GM18505 (cell line): Measurements from ENCODE around the gene SEC11C.

Experiments used
- ATAC-seq: cut with Tn5 transposase; IDR thresholded peaks from one replicate; pipeline ENCODE4 v1.9.1; 2021; ENCODE audit not compliant: unreplicated experiment
- POLR2A ChIP-seq: IDR thresholded peaks from 4 replicates; pipeline ENCODE4 v1.6.1; 2011; ENCODE audit warnings: borderline replicate concordance; ENCODE audit not compliant: insufficient read depth, insufficient read length; ENCODE audit errors: extremely low read depth

SEC11C gene

DNA sequence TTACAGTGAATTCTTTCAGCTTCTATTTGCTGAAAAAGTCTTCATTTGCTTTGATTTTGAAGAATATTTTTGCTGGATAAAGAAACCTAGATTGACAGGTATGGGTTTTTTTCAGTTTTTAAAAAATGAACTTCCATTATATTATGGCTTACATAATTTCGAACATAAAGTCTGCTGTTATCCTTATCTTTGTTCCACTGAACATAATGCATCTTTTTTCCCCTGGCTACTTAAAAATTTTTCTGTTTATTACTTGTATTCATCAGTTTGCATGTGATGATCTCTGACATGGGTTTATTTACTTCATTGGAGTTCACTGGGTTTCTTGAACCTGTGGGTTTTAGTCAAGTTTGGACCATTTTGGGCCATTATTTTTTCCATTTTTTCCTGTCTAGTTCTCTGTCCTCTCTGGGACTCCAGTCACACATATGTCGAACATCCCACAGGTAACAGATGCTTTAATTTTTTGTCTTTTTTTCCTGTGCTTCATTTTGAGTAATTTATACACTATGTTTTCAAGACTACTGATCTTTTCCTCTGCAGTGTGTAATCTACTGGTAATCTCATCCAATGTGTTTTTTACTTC is 33.1 kb downstream of the SEC11C start:
- TF ChIP-seq POLR2A: no peak
- ATAC-seq: no peak

DNA sequence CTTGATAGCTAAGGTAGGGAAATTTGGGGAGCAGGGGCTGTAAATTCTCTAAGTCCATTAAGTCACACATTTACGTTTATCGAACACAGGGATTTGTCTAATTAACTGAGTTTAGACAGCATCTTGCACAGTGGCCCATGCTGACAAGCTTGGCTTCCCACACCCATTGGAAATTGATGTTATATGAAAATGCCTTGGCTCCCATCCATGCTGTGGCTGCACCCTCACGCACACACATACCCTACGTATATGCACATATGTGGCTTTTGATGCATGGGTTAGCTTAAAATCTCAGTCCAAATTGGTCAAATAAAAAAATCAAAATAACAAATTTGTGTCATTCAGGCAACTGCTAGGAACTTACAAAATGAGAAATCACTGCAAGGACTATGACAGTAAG is 37.8 kb downstream of the SEC11C start:
- ATAC-seq: no peak
- TF ChIP-seq POLR2A: no peak

DNA sequence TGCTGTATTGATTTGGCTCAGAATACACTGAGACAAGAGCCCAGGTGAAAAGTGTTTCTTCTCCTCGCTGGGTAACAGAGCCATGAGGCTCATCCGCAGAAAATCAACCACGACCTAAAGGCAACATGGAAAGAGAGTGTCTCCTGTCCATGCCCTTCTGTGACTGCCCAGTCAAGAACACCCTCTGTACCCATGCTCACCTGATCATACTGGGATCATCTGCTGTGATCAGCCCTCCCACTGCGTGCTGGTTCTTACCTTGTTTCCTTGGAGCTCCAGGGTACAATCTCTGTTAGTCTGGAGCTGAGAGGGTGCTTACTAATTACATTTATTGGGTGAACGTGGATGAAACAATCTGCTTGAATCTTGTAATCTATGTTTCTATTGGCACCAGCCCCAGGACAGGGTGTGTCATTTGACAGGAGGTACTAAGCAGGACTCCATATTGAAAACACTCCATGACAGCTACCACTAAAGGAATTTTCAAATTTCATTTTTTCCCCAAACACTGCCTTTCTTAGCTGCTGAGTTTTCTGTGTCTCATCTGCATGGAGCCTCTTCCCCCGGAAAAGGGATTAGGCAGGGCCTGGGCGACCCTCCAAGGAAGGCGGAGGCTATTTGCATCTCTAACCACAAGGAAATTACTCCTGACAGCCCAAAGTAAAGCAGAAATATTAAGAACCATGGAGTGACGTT is 40.6 kb downstream of the SEC11C start:
- TF ChIP-seq POLR2A: no peak
- ATAC-seq: no peak

DNA sequence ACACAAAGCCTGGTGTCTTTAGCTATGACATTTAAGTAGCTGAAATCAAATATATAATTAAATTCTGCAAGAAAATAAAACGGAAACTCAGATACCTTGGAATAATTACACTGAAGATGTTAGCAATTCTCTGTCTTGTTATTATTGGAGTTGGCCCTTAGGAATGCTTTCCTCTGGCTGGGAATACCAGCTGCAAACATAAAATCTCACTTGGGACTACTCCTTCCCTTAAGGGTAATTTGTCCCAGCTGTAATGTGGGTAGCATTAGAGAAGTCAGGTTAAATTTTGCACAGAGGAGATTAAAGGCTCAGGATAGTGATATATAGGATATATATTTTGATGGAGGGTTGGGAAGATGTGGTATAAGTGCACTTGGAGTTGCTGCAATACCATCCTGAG is 43.0 kb downstream of the SEC11C start:
- no peak for TF ChIP-seq POLR2A

DNA sequence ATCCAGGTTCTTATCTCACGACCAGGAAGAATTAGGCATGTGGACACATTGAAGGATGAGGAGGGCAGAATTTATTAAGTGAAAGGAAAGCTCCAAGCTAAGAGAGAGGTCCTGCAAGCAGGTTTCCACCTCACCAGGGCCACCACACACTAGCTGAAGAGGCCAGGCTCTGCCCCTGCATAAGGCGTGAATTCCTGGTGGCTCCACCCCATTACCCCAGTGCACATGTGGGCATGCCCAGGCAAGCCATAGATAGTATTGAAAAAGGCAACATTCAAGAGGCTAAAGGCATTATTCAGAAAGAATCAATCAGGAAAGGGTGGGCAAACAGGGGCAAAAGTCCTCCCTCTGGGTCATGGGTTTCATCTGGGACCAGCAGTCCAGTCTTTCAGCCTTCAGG is 49.3 kb downstream of the SEC11C start:
- no peak for ATAC-seq
- TF ChIP-seq POLR2A: no peak

More for the DNA sequence above, 43.0 kb downstream of the SEC11C start:
- ATAC-seq: no peak

DNA sequence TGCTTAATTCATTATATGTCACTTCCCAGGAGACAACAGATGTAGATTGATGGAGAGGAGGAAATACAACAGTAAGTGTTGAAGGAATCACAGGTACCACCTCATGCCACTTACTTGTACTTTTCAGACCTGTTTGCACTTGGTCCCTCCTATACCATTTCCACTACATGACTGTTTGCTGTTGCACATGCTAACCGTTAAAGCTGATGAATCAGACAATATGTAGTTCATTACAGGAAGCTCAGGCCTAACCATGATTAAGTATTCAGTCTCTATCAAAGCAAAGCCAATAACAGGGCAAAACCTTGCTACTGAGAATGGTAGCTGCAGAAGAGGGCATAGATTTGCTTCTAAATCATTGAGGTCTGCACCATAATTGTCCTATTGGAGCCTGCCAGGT is 50.1 kb downstream of the SEC11C start:
- ATAC-seq: no peak
- no peak for TF ChIP-seq POLR2A

DNA sequence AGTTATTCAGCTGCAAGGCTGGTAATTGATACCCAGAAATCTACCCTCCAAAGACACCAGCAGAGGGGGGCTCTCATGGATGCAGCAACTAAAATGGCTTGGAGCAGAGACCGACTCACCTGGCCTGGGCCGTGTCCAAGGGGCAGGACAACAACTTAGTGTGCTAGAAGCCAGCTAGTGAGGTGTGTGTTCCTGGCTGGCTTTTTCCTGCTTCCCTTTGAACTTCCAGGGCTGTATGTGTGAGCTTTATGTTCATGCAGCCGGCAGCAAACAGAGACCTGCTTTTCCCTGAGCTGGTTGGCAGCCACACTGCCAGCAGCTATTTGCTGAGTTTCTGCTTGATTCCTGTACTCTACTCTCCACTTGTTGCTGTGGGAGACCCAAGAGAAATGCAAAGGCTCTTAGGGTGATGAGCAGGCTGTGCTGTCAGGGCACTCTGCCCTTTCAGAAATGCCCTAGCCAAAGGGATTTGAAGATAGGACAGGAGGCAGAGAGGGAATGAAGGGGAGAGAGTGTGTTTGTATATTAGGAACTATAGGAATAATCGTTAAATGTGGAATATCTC is 56.6 kb downstream of the SEC11C start:
- TF ChIP-seq POLR2A: no peak
- ATAC-seq: no peak

DNA sequence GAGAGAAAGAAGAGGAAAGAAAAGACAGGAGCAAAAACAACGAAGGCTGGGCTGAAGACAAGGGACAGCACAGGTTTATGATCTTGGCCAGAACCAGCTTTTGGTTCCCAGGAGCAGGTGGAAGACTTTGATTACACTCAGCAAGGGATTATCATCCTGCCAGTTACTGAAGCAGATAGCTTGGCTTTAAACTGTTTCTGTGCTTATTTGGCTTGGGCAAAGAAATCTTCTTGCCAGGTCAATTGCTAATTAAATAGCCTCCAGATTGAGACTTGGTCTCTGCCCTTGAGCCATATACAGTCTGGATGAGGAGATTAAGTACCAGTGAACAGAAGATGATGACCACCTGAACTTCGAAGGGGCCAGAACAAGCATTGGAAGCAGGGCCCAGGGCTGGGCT is 58.0 kb downstream of the SEC11C start:
- no peak for TF ChIP-seq POLR2A
- no peak for ATAC-seq

DNA sequence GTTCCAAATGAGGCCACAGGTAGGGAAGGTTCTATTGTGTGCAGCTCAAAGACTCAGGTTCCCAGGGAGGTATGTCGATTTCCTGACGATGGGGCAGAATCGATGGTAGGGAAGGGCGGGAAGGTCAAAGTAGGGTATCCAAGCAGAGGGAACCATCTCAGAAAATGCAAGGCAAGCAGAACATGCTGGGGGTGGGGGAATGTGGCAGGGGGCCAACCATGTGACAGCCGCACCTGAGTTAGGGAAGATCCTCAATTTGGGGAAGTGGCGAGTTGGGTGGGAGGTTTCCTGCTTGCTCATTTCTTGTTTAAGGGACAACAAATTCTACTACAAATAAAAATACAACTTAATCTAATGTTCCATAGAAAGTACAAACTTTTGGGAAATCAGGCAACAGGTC is 58.5 kb downstream of the SEC11C start:
- no peak for ATAC-seq
- TF ChIP-seq POLR2A: no peak

DNA sequence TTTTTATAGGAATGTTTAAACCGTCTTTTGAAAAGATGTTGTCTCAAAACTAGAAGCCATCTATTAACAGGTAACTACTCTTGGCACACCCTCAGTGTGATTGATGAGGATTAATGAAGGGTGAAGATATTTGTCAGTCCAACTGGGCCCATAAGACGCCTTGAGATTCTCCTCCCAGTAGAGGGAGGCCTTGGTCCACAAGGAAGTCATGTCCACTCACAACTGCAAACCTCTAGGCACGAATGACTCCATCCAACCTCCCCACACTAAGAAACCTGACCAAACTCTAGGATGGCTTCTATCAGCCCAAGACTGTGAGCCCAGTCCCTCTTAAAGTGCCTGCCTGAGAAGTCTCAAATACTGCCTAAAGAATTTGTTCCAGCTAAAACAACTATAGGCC is 61.1 kb downstream of the SEC11C start:
- no peak for ATAC-seq
- TF ChIP-seq POLR2A: no peak

DNA sequence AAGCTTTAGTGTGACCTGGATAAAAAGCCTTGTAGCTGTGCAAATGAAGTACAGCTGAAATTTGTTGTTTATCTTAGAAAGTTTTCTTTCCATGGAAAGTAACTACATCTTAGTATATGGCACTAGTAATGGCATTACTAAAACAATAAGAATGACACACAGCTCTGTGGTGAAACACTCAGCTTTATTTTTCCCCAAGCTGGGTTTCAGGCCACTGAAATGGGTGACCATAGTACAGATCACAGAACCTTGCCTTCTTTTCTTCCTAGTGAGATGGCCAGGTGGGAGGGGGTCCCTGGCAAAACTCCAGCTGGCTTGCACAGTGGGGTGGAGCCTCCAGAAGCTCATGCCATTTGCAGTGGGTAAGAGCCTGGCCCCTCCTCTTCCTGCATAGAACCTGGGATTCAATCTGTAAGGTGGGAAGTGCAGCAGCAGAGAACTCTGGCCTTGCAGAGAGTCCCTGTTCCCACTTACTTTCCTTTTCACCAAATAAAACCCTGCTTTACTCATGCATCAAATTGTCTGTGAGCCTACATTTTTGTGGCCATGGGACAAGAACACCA is 62.7 kb downstream of the SEC11C start:
- no peak for ATAC-seq
- TF ChIP-seq POLR2A: no peak

DNA sequence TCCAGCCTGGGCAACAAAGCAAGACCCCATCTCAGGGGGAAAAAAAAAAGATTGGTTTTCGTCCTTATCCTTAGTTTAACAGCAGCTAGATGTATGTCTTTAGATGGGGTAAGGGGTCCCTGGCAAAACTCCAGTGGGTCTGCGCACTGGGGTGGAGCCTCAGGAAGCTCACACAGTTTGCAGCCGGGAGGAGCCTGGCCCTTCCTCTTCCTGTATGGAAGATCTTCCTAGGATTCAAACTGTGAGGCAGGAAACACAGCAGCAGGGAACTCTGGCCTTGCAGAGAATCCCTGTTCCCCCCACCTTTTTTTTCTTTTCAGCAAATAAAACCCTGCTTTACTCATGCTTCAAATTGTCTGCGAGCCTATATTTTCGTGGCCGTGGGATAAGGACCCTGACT is 67.8 kb downstream of the SEC11C start:
- no peak for ATAC-seq
- no peak for TF ChIP-seq POLR2A
